Loucy (cell line): ENCODE data around the gene CASZ1.

Source experiments
- H2AFZ ChIP-seq: fragments of 200-600 bp; sonication (generic); 2 replicates; pipeline ENCODE4 v1.6.0; 2016; ENCODE audit warnings: antibody characterized with exemption, mild to moderate bottlenecking, low read length, moderate library complexity
- H3F3A ChIP-seq: fragments of 200-600 bp; 2 replicates; pipeline ENCODE4 v1.6.0; 2016; ENCODE audit warnings: antibody characterized with exemption, low read depth, mild to moderate bottlenecking
- H3K27me3 ChIP-seq: fragments of 200-600 bp; sonication (generic); 2 replicates; pipeline ENCODE4 v1.6.1; 2014; ENCODE audit warnings: low read length, mild to moderate bottlenecking; ENCODE audit not compliant: insufficient read depth, poor library complexity, severe bottlenecking
- H3K36me3 ChIP-seq: fragments of 200-600 bp; sonication (generic); 2 replicates; pipeline ENCODE4 v1.6.1; 2016; ENCODE audit warnings: low read length; ENCODE audit not compliant: insufficient read depth
- H3K4me1 ChIP-seq: fragments of 200-600 bp; sonication (generic); 2 replicates; pipeline ENCODE4 v1.5.1; 2014; ENCODE audit warnings: low read length, mild to moderate bottlenecking; ENCODE audit not compliant: insufficient read depth, poor library complexity, severe bottlenecking
- H3K4me2 ChIP-seq: fragments of 200-600 bp; sonication (generic); 2 replicates; pipeline ENCODE4 v1.6.0; 2014; ENCODE audit warnings: antibody characterized with exemption, low read length, low read depth, mild to moderate bottlenecking; ENCODE audit not compliant: poor library complexity, severe bottlenecking
- H3K4me3 ChIP-seq: fragments of 200-600 bp; sonication (generic); 2 replicates; pipeline ENCODE4 v1.5.1; 2014; ENCODE audit warnings: low read length, mild to moderate bottlenecking, mixed read lengths; ENCODE audit not compliant: poor library complexity, severe bottlenecking
- H3K79me2 ChIP-seq: fragments of 200-600 bp; sonication (generic); 2 replicates; pipeline ENCODE4 v1.6.1; 2014; ENCODE audit warnings: low read length; ENCODE audit not compliant: insufficient read depth
- H3K9ac ChIP-seq: fragments of 200-600 bp; sonication (generic); 2 replicates; pipeline ENCODE4 v1.6.0; 2014; ENCODE audit warnings: mild to moderate bottlenecking, low read depth, low read length, moderate library complexity; ENCODE audit not compliant: poor library complexity, severe bottlenecking
- H3K9me2 ChIP-seq: fragments of 200-600 bp; sonication (generic); replicated peaks from 2 replicates; pipeline ENCODE4 v1.6.1; 2016; ENCODE audit warnings: low read depth, low read length, mixed read lengths
- H3K9me3 ChIP-seq: fragments of 200-600 bp; sonication (generic); 2 replicates; pipeline ENCODE4 v1.6.1; 2014; ENCODE audit warnings: mild to moderate bottlenecking, antibody characterized with exemption, low read length, low read depth; ENCODE audit not compliant: insufficient read depth
- H4K20me1 ChIP-seq: fragments of 200-600 bp; sonication (generic); 2 replicates; pipeline ENCODE4 v1.6.0; 2014; ENCODE audit warnings: antibody characterized with exemption, low read length, mild to moderate bottlenecking; ENCODE audit not compliant: insufficient read depth, poor library complexity, severe bottlenecking
- EZH2phosphoT487 ChIP-seq: fragments of 200-600 bp; IDR thresholded peaks from 2 replicates; pipeline ENCODE4 v1.6.1; 2018; ENCODE audit warnings: antibody characterized with exemption, mild to moderate bottlenecking, moderate library complexity, borderline replicate concordance
- TF ChIP-seq, protein P1 (sequence below): fragments of 200-600 bp; sonication (generic); conservative IDR thresholded peaks from 2 replicates; pipeline ENCODE4 v1.5.1; 2014; ENCODE audit warnings: mild to moderate bottlenecking, antibody characterized with exemption, low read length

Gene CASZ1

GRCh38 chr1:10803971-10804820 lies 7.8 kb upstream of the CASZ1 start:
- no peak for TF ChIP-seq EZH2phosphoT487
- TF ChIP-seq, protein P1, sequence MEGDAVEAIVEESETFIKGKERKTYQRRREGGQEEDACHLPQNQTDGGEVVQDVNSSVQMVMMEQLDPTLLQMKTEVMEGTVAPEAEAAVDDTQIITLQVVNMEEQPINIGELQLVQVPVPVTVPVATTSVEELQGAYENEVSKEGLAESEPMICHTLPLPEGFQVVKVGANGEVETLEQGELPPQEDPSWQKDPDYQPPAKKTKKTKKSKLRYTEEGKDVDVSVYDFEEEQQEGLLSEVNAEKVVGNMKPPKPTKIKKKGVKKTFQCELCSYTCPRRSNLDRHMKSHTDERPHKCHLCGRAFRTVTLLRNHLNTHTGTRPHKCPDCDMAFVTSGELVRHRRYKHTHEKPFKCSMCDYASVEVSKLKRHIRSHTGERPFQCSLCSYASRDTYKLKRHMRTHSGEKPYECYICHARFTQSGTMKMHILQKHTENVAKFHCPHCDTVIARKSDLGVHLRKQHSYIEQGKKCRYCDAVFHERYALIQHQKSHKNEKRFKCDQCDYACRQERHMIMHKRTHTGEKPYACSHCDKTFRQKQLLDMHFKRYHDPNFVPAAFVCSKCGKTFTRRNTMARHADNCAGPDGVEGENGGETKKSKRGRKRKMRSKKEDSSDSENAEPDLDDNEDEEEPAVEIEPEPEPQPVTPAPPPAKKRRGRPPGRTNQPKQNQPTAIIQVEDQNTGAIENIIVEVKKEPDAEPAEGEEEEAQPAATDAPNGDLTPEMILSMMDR, result no peak
- Histone ChIP-seq H3K79me2 (no peaks in the 10 kb centered on the region), H3K4me2 (no peak overlapping the region), H4K20me1 (no peaks in the 10 kb centered on the region), H3K27me3 (no peaks in the 10 kb centered on the region), H3K9ac (no peak overlapping the region), H3K9me2 (no peaks in the 10 kb centered on the region), H3K4me3 (no peak overlapping the region), H3K9me3 (no peaks in the 10 kb centered on the region), H3F3A (no peaks in the 10 kb centered on the region), H3K4me1 (no peaks in the 10 kb centered on the region), H2AFZ (no peak overlapping the region), H3K36me3 (no peaks in the 10 kb centered on the region)

DNA sequence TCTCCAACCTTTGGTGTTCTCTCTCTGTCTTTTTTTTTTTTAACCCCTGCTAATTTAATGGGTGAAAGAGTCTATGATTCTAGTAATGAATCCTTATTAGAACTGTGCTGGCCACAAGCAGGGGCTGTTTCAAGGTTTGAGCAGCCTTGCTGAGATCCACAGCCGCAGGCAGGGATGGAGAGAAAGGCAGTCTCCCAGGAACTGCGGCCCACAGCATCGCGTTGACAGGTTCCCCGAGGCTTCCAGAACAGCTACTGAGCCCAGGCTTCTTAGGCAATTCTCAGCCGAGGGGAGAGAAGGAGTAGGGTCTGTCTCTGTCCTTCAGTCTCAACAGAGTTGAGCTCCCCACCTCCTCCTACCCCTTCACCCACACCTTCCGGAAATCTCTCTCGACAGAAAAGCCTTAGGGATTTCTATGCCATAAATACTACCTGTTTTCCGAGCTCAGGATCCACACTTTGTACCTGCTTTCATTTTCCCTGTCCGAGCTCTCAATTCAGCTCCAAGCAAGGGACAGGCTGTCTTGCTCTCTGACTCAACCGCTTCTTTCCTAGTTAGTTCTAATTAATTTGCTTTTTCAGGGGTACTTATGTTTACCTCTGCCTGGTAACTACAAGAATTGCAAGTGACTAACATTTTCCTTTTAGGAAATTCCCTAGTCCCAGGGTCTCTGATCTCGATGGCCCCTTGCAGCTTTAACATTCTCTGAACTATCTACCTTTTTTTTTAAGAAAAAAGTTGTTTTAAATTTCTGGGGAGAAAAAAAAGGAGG lies 6.7 kb upstream of the CASZ1 start:
- Histone ChIP-seq H3K4me2 (no peak overlapping the region), H4K20me1 (no peaks in the 10 kb centered on the region), H3K79me2 (no peaks in the 10 kb centered on the region), H3K36me3 (no peaks in the 10 kb centered on the region), H3F3A (no peaks in the 10 kb centered on the region), H3K9me2 (no peaks in the 10 kb centered on the region), H3K4me3 (no peak overlapping the region), H3K27me3 (no peaks in the 10 kb centered on the region), H3K9ac (no peak overlapping the region), H3K4me1 (no peaks in the 10 kb centered on the region), H2AFZ (no peak overlapping the region), H3K9me3 (no peaks in the 10 kb centered on the region)
- TF ChIP-seq EZH2phosphoT487, result no peak
- TF ChIP-seq, protein P1, result no peak

DNA sequence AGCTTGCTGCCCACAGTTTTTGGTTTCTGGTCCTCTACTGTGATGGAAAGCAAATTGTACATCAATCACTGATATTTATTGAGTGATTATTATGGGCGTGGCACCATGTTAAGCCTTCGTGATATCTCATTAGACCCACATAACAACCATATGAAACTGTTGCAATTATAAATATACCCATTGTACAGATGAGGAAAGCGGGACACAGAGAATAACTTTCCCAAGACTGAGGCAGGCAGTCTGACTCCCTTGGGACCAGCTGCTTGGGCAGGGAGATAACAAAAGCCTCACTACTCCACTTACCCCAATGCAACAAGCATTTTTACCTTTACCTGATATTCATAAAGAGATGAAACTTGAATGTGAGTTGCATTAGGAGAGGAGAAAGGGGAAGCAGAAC lies 4.3 kb upstream of the CASZ1 start:
- no peaks in the 10 kb centered on the region for H4K20me1 ChIP-seq
- no peaks in the 10 kb centered on the region for H3K9me2 ChIP-seq
- H3K36me3 ChIP-seq, result no peaks in the 10 kb centered on the region
- no peak overlapping the region for H3K4me2 ChIP-seq
- no peak overlapping the region for H3K4me3 ChIP-seq
- no peak for TF ChIP-seq EZH2phosphoT487
- TF ChIP-seq, protein P1, result no peak
- H3K4me1 ChIP-seq, result no peaks in the 10 kb centered on the region
- no peak overlapping the region for H3K9ac ChIP-seq
- H3K27me3 ChIP-seq, result peaks cover 2% of the 10 kb centered on the region
- H2AFZ ChIP-seq, result no peak overlapping the region
- H3K79me2 ChIP-seq, result no peaks in the 10 kb centered on the region
- H3F3A ChIP-seq, result no peaks in the 10 kb centered on the region
- no peaks in the 10 kb centered on the region for H3K9me3 ChIP-seq
